Measurements from ENCODE around the gene NBAS.
A peak's percentile ranks its signal among the peaks of the same experiment; 100 is the strongest.

Gene NBAS

GRCh38 chr2:15588329-15588919, 27.3 kb upstream of the NBAS start:
- no peak for DNase-seq

GRCh38 chr2:15584767-15585469, 23.8 kb upstream of the NBAS start:
- no peak for DNase-seq

DNA sequence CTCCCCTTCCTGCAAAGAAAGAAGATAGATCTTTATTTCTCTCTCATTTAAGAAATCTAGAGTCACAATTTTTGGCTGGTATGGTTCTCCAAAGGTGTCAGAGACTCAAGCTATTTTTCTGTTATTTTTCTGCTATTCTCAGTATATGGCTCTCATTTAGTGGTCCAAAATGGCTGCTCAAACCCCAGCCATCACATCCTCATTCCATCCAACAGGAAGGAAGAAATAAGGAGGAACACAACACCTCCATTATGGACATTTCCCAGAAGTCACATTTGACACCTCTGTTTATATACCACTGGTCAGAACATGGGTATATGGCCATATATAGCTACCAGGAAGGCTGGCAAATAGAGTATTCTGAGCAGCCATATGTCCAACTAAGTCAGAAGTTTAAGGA, 23.2 kb upstream of the NBAS start:
- DNase-seq = no peak

DNA sequence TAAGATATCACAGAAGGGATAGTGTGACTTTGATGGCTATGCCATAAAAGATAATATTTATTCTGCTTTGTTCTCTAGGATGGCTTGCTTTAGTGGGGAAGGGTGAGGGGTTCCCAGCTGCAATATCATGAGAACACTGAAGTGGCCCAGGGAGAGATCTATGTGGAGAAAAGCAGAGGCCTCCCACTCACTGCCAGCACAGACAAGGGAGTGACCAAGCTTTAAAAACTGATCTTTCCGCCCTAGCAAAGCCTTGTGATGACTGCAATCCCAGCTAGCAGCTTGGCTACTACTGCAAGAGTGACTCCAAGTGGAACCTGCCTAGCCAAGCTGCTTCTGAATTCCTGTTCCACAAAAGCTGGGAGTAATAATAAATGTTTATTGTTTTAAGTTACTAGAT, 22.7 kb upstream of the NBAS start:
- DNase-seq = no peak

- no peak for DNase-seq
Observed at GRCh38 chr2:15582710-15583357, 21.7 kb upstream of the NBAS start.

DNA sequence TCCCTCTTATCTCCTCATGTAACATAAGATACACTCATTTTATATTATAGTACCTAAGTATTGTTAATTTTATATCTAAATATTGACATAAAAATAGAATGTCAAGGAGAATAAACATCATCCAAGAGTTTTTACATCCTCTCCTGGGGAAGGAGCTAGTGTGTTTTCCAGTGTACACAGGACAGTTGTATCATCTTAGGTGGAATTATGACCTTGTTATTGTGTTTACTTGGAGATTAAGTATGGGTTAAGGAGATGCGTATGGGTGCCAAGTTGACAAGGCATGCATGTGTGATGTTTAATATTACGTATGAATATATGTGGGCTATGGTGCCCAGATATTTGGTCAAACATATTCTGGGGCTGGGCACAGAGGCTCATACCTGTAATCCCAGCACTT, 19.3 kb upstream of the NBAS start:
- DNase-seq = no peak

DNA sequence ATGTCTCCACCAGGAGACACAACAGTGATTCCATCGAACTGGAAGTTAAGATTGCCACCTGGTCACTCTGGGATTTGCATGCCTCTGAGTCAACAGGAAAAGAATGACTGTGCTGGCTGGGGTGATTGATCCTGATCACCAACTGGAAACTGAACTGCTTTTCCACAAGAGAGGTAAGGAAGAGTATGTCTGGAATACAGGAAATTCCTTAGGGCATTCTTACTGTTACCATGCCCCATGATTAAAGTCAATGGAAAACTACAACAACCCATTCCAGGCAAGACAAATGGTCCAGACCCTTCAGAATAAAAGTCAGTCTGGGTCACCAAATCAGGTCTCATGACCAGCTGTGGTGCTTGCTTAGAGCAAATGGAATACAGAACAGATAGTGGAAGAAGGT, 18.5 kb upstream of the NBAS start:
- DNase-seq = no peak

DNA sequence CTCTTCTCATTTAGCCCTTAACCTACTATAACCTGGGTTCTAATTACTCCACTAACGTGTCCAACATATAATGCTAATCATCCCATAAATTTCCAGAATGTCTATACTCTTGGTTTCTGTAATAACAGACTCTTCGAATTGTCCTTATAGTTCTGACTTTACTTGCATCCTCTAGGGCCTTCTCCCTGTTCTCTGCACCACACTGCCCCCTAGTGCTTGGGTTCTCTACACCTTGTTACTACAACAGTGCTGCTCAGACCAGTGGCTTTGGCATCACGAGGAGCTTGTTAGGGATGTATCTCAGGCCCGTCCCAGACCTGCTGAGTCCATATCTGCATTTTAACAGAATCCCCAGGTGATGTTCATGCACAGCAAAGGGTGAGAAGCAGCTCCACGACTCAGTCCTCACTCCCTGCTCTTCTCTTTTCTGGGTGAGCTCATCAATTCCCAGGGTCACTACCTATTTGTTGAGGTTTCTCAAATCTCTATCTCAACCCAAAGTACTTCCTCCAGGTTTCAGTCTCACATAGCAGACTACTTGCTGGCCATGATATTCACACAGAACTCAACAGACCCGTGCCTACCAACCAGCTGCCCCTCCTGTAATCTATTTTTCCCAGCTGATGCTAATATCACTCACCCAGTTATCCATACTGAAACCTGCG, 16.1 kb upstream of the NBAS start:
- DNase-seq = peak; percentile 61

DNA sequence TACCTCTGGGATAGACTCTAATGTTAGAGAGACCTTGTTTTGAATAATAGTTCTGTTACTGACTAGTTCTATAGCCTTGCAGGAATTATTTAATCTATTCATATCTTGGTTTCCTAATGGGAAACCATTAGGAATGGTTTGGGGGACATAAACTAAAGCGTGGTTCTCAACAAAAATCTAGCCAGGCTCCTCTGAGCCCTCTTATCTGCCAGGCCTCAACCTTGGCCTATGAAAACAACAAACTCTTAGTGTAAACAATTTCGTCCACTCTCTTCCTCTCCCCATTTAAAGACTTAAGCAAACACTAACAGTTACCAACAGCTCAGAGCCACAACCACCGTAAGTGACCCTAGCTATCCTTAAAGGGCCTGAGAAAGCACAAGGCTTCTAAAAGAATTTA, 10.6 kb upstream of the NBAS start:
- DNase-seq = no peak

- DNase-seq = no peak
Observed at GRCh38 chr2:15570104-15570503, 9.0 kb upstream of the NBAS start.

- DNase-seq = no peak
Observed at GRCh38 chr2:15568874-15569273, 7.7 kb upstream of the NBAS start.

GRCh38 chr2:15566912-15567311, 5.8 kb upstream of the NBAS start:
- no peak for DNase-seq

DNA sequence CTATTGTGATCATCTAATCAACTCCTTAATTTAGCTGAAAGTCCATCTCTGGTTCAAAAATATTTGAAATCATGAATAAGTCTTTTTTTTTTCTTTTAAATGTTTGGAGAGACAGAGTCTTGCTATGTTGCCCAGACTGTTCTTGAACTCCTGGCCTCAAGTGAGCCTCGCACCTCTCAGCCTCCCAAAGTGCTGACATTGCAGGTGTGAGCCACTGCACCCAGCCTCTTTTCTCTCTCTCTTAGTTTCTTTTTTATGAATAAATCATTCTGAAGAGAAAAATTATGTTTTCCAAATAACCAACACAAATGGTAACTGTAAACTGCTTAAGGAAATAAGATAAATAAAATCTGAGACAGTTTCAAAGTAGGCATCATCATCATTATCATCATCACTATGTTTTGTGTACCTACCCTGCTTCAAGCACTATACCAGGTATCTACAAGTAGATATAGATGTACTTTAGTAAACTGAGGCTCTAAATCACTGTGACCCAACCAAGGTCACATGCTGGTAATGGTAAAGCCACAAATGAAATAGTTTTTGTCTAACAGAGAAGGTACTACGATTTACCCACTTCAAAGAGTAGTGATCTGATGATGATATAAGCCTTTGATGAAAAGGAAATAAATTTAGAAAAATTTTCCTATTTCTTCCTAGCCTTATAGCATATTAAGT, 5.0 kb upstream of the NBAS start:
- DNase-seq = no peak

DNA sequence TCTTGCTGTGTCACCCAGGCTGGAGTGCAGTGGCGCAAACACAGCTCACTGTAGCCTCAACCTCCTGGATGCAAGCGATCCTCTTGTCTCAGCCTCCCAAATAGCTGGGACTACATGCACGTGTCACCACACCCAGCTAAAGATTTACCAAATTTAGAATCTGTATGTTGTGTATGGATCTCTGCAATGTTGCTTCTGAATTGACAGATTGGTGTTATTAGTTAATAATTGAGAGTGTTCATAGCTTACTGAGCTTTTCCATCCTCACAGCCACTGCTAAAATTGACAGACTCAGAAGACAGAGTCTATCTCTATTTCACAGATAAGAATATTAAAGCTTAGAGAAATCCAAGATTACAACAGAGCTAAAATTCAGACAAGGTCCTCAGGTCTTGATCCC, 4.3 kb upstream of the NBAS start:
- DNase-seq = no peak

GRCh38 chr2:15563227-15564100, 2.3 kb upstream of the NBAS start:
- DNase-seq = no peak

- DNase-seq = no peak
Observed at GRCh38 chr2:15562354-15563031, 1.4 kb upstream of the NBAS start.

GRCh38 chr2:15561574-15562344, 625 bp upstream of the NBAS start:
- DNase-seq = no peak

DNA sequence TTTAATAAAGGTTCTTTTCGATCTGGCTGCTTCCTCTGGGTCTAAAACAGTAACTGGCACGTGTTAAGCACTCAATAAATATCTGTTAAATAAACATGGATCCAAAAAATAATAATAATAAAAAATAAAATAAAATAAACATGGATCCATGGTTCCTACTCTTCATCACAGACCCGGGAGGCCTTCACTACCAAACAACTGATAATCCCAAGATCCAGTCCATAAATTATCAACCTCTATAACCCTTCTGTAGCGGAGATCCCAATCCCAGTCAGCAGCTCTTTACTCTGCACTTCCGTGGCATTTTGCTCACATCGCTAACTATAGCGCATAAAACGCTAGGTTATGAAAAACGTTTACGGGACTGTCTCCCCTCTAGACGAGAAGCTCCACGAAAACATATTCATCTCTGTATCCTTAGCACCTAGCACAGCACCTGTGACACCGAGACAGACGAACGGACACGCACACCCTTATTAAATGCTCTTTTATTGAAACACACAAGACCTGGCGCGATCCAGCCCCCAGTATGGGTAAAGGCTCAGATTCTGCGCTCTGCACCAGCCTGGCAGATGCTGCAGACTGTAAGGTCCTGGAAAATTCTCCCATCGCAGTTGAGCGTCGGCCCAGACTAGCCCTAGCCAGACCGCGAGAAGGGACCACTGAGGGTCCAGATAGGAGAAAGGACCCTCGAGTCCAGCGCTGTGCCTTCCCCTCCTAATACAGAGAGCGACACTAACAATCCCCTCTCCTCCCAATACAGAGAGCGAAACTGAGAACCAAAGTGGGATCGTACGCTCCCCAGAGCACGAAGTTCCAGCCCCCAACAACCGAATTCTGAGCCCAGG, 770 bp downstream of the NBAS start:
- no peak for DNase-seq

- no peak for DNase-seq
Observed at GRCh38 chr2:15559379-15560139, 1.6 kb downstream of the NBAS start.

Measured in T1000 (cell line).